SH-SY5Y (cell line): ENCODE measurements around the gene KPTN.

Source experiments
- GATA2 ChIP-seq: IDR thresholded peaks from 2 replicates; pipeline ENCODE4 v1.6.1; 2011; ENCODE audit warnings: mild to moderate bottlenecking, low read depth, low read length
- GATA3 ChIP-seq: IDR thresholded peaks from 2 replicates; pipeline ENCODE4 v1.6.1; 2011; ENCODE audit warnings: low read depth, mild to moderate bottlenecking, low read length, moderate library complexity

- TF ChIP-seq GATA2: no peak
- no peak for TF ChIP-seq GATA3
These were observed 27.1 kb downstream of the KPTN start for GRCh38 chr19:47456721-47457474.
